CD14-positive monocyte (primary cell): Measurements from ENCODE around the gene MUC13. TPM values are rescaled to one million over a fixed set of nuclear protein-coding genes. Genes with fewer than 3 reads are reported as not detected.

ENCODE experiments used
- DNase-seq, 3 donors: peaks; one replicate each; pipeline ENCODE4 v3.0.0-alpha.2; 2011 to 2022
- H2AFZ ChIP-seq: 2 replicates; pipeline ENCODE4 v1.6.0; 2012; ENCODE audit warnings: mild to moderate bottlenecking, low read depth, low read length, inconsistent platforms; ENCODE audit not compliant: insufficient read depth, poor library complexity, severe bottlenecking
- H3K27ac ChIP-seq, 2 donors: 1 replicate in 1 of 2; 2 replicates in 1 of 2; pipeline ENCODE4 v1.5.1; 2012 to 2013; ENCODE audit warnings: low read length in 2 of 2, control low read depth in 1 of 2, inconsistent platforms in 1 of 2, low read depth in 1 of 2, mild to moderate bottlenecking in 1 of 2
- H3K27me3 ChIP-seq, 2 donors: one replicate each; pipeline versions ENCODE4 v1.6.0 to v1.6.1; 2011 to 2013; ENCODE audit warnings: low read length in 2 of 2; ENCODE audit not compliant: control insufficient read depth in 2 of 2, insufficient read depth in 2 of 2
- H3K36me3 ChIP-seq, 2 donors: replicated peaks in 1 of 2; 1 replicate in 1 of 2; 2 replicates in 1 of 2; pipeline versions ENCODE4 v1.5.1 to v1.6.1; 2012 to 2013; ENCODE audit warnings: low read length in 2 of 2, control low read depth in 1 of 2, inconsistent platforms in 1 of 2, mild to moderate bottlenecking in 1 of 2; ENCODE audit not compliant: insufficient read depth in 2 of 2, control insufficient read depth in 1 of 2
- H3K4me1 ChIP-seq, 2 donors: 1 replicate in 1 of 2; 2 replicates in 1 of 2; pipeline versions ENCODE4 v1.5.1 to v1.6.1; 2012 to 2013; ENCODE audit warnings: low read length in 2 of 2, control low read depth in 1 of 2, inconsistent platforms in 1 of 2, mild to moderate bottlenecking in 1 of 2, moderate library complexity in 1 of 2; ENCODE audit not compliant: insufficient read depth in 2 of 2, control insufficient read depth in 1 of 2
- H3K4me2 ChIP-seq: replicated peaks from 2 replicates; pipeline ENCODE3; 2012; ENCODE audit warnings: low read length, moderate library complexity, mild to moderate bottlenecking; ENCODE audit not compliant: poor library complexity, severe bottlenecking; ENCODE audit errors: extremely low read depth
- H3K4me3 ChIP-seq, 3 experiments: fragments of 200-600 bp in 1 of 3; sonication (generic) in 1 of 3; replicated peaks in 1 of 3; 1 replicate in 2 of 3; 2 replicates in 1 of 3; pipeline ENCODE4 v1.5.1; 2011 to 2013; ENCODE audit warnings: low read length in 3 of 3, mild to moderate bottlenecking in 3 of 3, control low read depth in 2 of 3, low read depth in 2 of 3, inconsistent platforms in 1 of 3, moderate library complexity in 1 of 3
- H3K79me2 ChIP-seq: 2 replicates; pipeline ENCODE4 v1.6.0; 2012; ENCODE audit warnings: mild to moderate bottlenecking, control low read depth, inconsistent platforms, low read length, moderate library complexity; ENCODE audit not compliant: insufficient read depth
- H3K9ac ChIP-seq: 2 replicates; pipeline ENCODE4 v1.6.0; 2017; ENCODE audit warnings: low read length, mild to moderate bottlenecking; ENCODE audit not compliant: insufficient read depth, poor library complexity, severe bottlenecking
- H3K9me3 ChIP-seq, 2 donors: replicated peaks in 1 of 2; 1 replicate in 1 of 2; 2 replicates in 1 of 2; pipeline versions ENCODE4 v1.5.1 to v1.6.1; 2012 to 2013; ENCODE audit warnings: low read length in 2 of 2, control low read depth in 1 of 2; ENCODE audit not compliant: control insufficient read depth in 1 of 2, insufficient read depth in 1 of 2
- H4K20me1 ChIP-seq: 2 replicates; pipeline ENCODE4 v1.6.0; 2012; ENCODE audit warnings: mild to moderate bottlenecking, low read length, control low read depth, moderate library complexity; ENCODE audit not compliant: insufficient read depth
- H3K27ac Mint-ChIP-seq, 7 donors: one replicate each; pipeline ENCODE4 v1.8.0; 2020; ENCODE audit warnings: mild to moderate bottlenecking in 7 of 7, mixed read lengths in 7 of 7, moderate library complexity in 6 of 7, inconsistent platforms in 2 of 7
- H3K27me3 Mint-ChIP-seq, 3 donors: one replicate each; pipeline ENCODE4 v1.8.0; 2021 to 2022; ENCODE audit warnings: low read depth in 3 of 3, mild to moderate bottlenecking in 3 of 3, mixed read lengths in 3 of 3, moderate library complexity in 3 of 3, inconsistent platforms in 1 of 3
- H3K36me3 Mint-ChIP-seq, 2 donors: one replicate each; pipeline ENCODE4 v1.8.0; 2020; ENCODE audit warnings: mixed read lengths in 2 of 2, inconsistent platforms in 1 of 2, mild to moderate bottlenecking in 1 of 2
- H3K4me1 Mint-ChIP-seq: one replicate; pipeline ENCODE4 v1.8.0; 2020; ENCODE audit warnings: mild to moderate bottlenecking, mixed read lengths
- H3K4me3 Mint-ChIP-seq, 2 donors: one replicate each; pipeline ENCODE4 v1.8.0; 2020; ENCODE audit warnings: mild to moderate bottlenecking in 2 of 2, mixed read lengths in 2 of 2, moderate library complexity in 1 of 2
- H3K9me3 Mint-ChIP-seq, 7 donors: one replicate each; pipeline ENCODE4 v1.8.0; 2020 to 2022; ENCODE audit warnings: mixed read lengths in 7 of 7, mild to moderate bottlenecking in 6 of 7, moderate library complexity in 6 of 7, inconsistent platforms in 2 of 7
- CTCF ChIP-seq: fragments of 200-600 bp; IDR thresholded peaks from one replicate; pipeline ENCODE4 v1.8.0; 2022; ENCODE audit warnings: antibody characterized with exemption, mild to moderate bottlenecking
- WGBS: methylation state at CpG from one replicate; pipeline ENCODE4 v1.1.5; 2013; ENCODE audit warnings: missing lambda C conversion rate; ENCODE audit not compliant: insufficient coverage; 5-methylcytosine and 5-hydroxymethylcytosine counted together
- intact Hi-C, 2 donors: fragments of 100-400 bp; cut with micrococcal nuclease; formaldehyde crosslinking; loops; one replicate each; pipeline versions ENCODE4 v1.15.0 to v1.15.1; 2023
- polyA plus RNA-seq, 3 donors: library from polyadenylated mRNA; depleted of rRNA in 1 of 3; unstranded in 2 of 3; stranded (reverse) in 1 of 3; fragments of 300-500 nt in 2 of 3; fragments of >200 nt in 1 of 3; fragmentation: Illumina TruSeq in 2 of 3; gene quantifications; 1 replicate in 2 of 3; 2 replicates in 1 of 3; pipeline ENCODE4 v1.2.3, GENCODE V29; 2012 to 2021

The MUC13 gene
- polyA plus RNA-seq, 3 donors = not detected

GRCh38 chr3:124867511-124867910, 67.0 kb downstream of the MUC13 start:
- H3K27me3 ChIP-seq = no peaks in the 10 kb centered on the region

GRCh38 chr3:124862006-124862405, 72.5 kb downstream of the MUC13 start:
- WGBS = 92% methylated on average over 2 of the region's 2 CpGs
- no peaks in the 10 kb centered on the region for H3K79me2 ChIP-seq

More at GRCh38 chr3:124867511-124867910, 67.0 kb downstream of the MUC13 start:
- Mint-ChIP-seq H3K4me3 (no peak overlapping the region), H3K4me1 (peaks cover 16% of the 10 kb centered on the region), H3K36me3 (no peaks in the 10 kb centered on the region), H3K27me3 (peaks cover 0 to 7% (median 1%) of the 10 kb centered on the region in 3 donors), H3K9me3 (no peaks in the 10 kb centered on the region), H3K27ac (no peak overlapping the region)
- no peaks in the 10 kb centered on the region for H3K79me2 ChIP-seq
- H3K4me3 ChIP-seq = no peak overlapping the region
- no peak overlapping the region for H2AFZ ChIP-seq
- no peak overlapping the region for H3K27ac ChIP-seq
- intact Hi-C loops = no loop called here
- no peak for TF ChIP-seq CTCF
- DNase-seq = no peak
- H3K4me2 ChIP-seq = no peak overlapping the region
- H4K20me1 ChIP-seq = no peaks in the 10 kb centered on the region
- H3K9me3 ChIP-seq = no peaks in the 10 kb centered on the region
- 100% methylated on average over 2 of the region's 3 CpGs for WGBS
- H3K36me3 ChIP-seq = no peaks in the 10 kb centered on the region
- peaks cover 0 to 7% of the 10 kb centered on the region in 2 donors for H3K4me1 ChIP-seq
- H3K9ac ChIP-seq = no peak overlapping the region

More at GRCh38 chr3:124862006-124862405, 72.5 kb downstream of the MUC13 start:
- no peak overlapping the region for H3K27ac Mint-ChIP-seq
- no peaks in the 10 kb centered on the region for H3K9me3 ChIP-seq
- no peaks in the 10 kb centered on the region for H3K36me3 Mint-ChIP-seq
- H2AFZ ChIP-seq = no peak overlapping the region
- peaks cover 0 to 2% (median 0%) of the 10 kb centered on the region in 7 donors for H3K9me3 Mint-ChIP-seq
- H3K27me3 Mint-ChIP-seq = peaks cover 2 to 7% (median 4%) of the 10 kb centered on the region in 3 donors
- H3K4me1 ChIP-seq = peaks cover 0 to 7% of the 10 kb centered on the region in 2 donors
- no peaks in the 10 kb centered on the region for H4K20me1 ChIP-seq
- H3K27ac ChIP-seq = no peak overlapping the region
- H3K4me2 ChIP-seq = no peak overlapping the region
- intact Hi-C loops = no loop called here
- H3K36me3 ChIP-seq = no peaks in the 10 kb centered on the region
- no peak overlapping the region for H3K9ac ChIP-seq
- H3K4me3 Mint-ChIP-seq = no peak overlapping the region
- no peaks in the 10 kb centered on the region for H3K27me3 ChIP-seq
- H3K4me1 Mint-ChIP-seq = peaks cover 10% of the 10 kb centered on the region
- no peak for DNase-seq
- no peak for TF ChIP-seq CTCF
- H3K4me3 ChIP-seq = no peak overlapping the region
